Left cardiac atrium (tissue), 4 donors: ENCODE measurements around the gene TGFBR2. TPM values are rescaled to one million over a fixed set of nuclear protein-coding genes. Genes with fewer than 3 reads are reported as not detected.
"Not testable (repeated sequence)": the region's sequence is repeated elsewhere in the genome, so short reads cannot be mapped to it uniquely, and the experiment has no call there.

Experiments used
- ATAC-seq, 2 donors: fragments of 200-7000 bp; cut with Tn5 transposase; one replicate each; pipeline ENCODE4 v1.9.1; 2020; ENCODE audit warnings: mild to moderate bottlenecking in 2 of 2, moderate library complexity in 2 of 2
- DNase-seq: peaks from one replicate; pipeline ENCODE4 v3.0.0-alpha.2; 2020
- intact Hi-C, 2 donors: fragments of 100-400 bp; cut with DNase I; formaldehyde crosslinking; loops; one replicate each; pipeline versions ENCODE4 v1.14.1 to v1.15.1; 2022 to 2023
- total RNA-seq, 2 donors: library from RNA; stranded (reverse); fragmentation: NEBNext Ultra II Directional; extraction: Animal tissue kit (Norgen Biotek cat#: 25700); gene quantifications; one replicate each; pipeline ENCODE4 v1.2.1, GENCODE V29; 2021
- donor health status: DM: no; HTN: yes; CAD: no.
- donor health status: DM: no; HTN: yes; CAD: no; lungs with severe emphysema.
- donor health status: DM: yes; HTN: yes; CAD: no.
- donor health status: Dilated cardiomyopathy.

Gene TGFBR2
- total RNA-seq, 2 donors from 2014 or later = 234 to 243 TPM

GRCh38 chr3:30615615-30616346, 9.4 kb downstream of the TGFBR2 start:
- intact Hi-C loops = no loop called here
- DNase-seq = no peak

GRCh38 chr3:30616347-30617027, 10.1 kb downstream of the TGFBR2 start:
- ATAC-seq (no peak), DNase-seq (no peak)
- intact Hi-C loops = no loop called here

More at GRCh38 chr3:30615615-30616346, 9.4 kb downstream of the TGFBR2 start:
- peak; percentile 38 to 51 for ATAC-seq

GRCh38 chr3:30617069-30617468, 10.7 kb downstream of the TGFBR2 start:
- ATAC-seq = no peak
- intact Hi-C loops = no loop called here

GRCh38 chr3:30617653-30618052, 11.3 kb downstream of the TGFBR2 start:
- ATAC-seq (no peak), DNase-seq (no peak)
- intact Hi-C loops = no loop called here

More at GRCh38 chr3:30617069-30617468, 10.7 kb downstream of the TGFBR2 start:
- no peak for DNase-seq

- intact Hi-C loops = no loop called here
- no peak for ATAC-seq
These were observed 12.1 kb downstream of the TGFBR2 start for GRCh38 chr3:30618526-30618925.

GRCh38 chr3:30619318-30619717, 12.9 kb downstream of the TGFBR2 start:
- intact Hi-C loops = no loop called here

More at GRCh38 chr3:30618526-30618925, 12.1 kb downstream of the TGFBR2 start:
- no peak for DNase-seq

GRCh38 chr3:30620402-30621360, 14.3 kb downstream of the TGFBR2 start:
- DNase-seq (no peak), ATAC-seq (no peak)
- intact Hi-C loops = no loop called here

More at GRCh38 chr3:30619318-30619717, 12.9 kb downstream of the TGFBR2 start:
- DNase-seq = no peak
- no peak for ATAC-seq

GRCh38 chr3:30621576-30621975, 15.2 kb downstream of the TGFBR2 start:
- intact Hi-C loops = no loop called here

GRCh38 chr3:30622047-30622545, 15.7 kb downstream of the TGFBR2 start:
- ATAC-seq (no peak), DNase-seq (no peak)
- intact Hi-C loops = no loop called here

More at GRCh38 chr3:30621576-30621975, 15.2 kb downstream of the TGFBR2 start:
- DNase-seq (no peak), ATAC-seq (no peak)

- no peak for ATAC-seq
- DNase-seq = no peak
- intact Hi-C loops = no loop called here
These were observed 16.4 kb downstream of the TGFBR2 start for GRCh38 chr3:30622790-30623189.

GRCh38 chr3:30623351-30623750, 16.9 kb downstream of the TGFBR2 start:
- ATAC-seq (no peak), DNase-seq (no peak)
- intact Hi-C loops = no loop called here

GRCh38 chr3:30624480-30624879, 18.1 kb downstream of the TGFBR2 start:
- intact Hi-C loops, DNase-seq, ATAC-seq: not testable (repeated sequence)

GRCh38 chr3:30625541-30626438, 19.4 kb downstream of the TGFBR2 start:
- intact Hi-C loops = no loop called here
- peak in 1 of 2 donors; percentile 35 for ATAC-seq
- no peak for DNase-seq

- DNase-seq (no peak), ATAC-seq (peak in 1 of 2 donors; percentile 4)
- intact Hi-C loops = no loop called here
These were observed 20.2 kb downstream of the TGFBR2 start for GRCh38 chr3:30626443-30627180.

GRCh38 chr3:30628205-30628900, 22.0 kb downstream of the TGFBR2 start:
- intact Hi-C loops = no loop called here
- ATAC-seq (no peak), DNase-seq (no peak)

GRCh38 chr3:30628901-30629590, 22.6 kb downstream of the TGFBR2 start:
- DNase-seq (no peak), ATAC-seq (peak; percentile 58 to 59)
- intact Hi-C loops = no loop called here
